ENCODE measurements around the gene RAB11FIP2.
A peak's percentile ranks its signal among the peaks of the same experiment; 100 is the strongest.

RAB11FIP2 gene

GRCh38 chr10:118020365-118020764 is 26.4 kb downstream of the RAB11FIP2 start:
- H3K9ac ChIP-seq (ENCODE audit: insufficient read length, low read depth), result no peak overlapping the region
- H3K4me1 ChIP-seq (ENCODE audit: insufficient read depth, insufficient read length), result no peaks in the 10 kb centered on the region
- TF ChIP-seq ZNF274 (IDR thresholded peaks at IDR 0.05; ENCODE audit: low read depth, low read length) (no peak), YY1 (IDR thresholded peaks at IDR 0.05; ENCODE audit: insufficient read depth, insufficient read length) (no peak), SUZ12 (IDR thresholded peaks at IDR 0.05; ENCODE audit: extremely low read depth, insufficient read depth, insufficient read length) (no peak)
- no peak overlapping the region for H3K4me3 ChIP-seq (ENCODE audit: insufficient read length, low read depth)
- H3K36me3 ChIP-seq (ENCODE audit: insufficient read depth, insufficient read length, low read length), result no peaks in the 10 kb centered on the region
- peak; percentile 9 for DNase-seq (ENCODE audit: low read depth, low spot score)
- no peaks in the 10 kb centered on the region for H3K9me3 ChIP-seq (ENCODE audit: insufficient read depth, low read length)
- no peaks in the 10 kb centered on the region for H3K27me3 ChIP-seq (ENCODE audit: insufficient read depth, insufficient read length)

DNA sequence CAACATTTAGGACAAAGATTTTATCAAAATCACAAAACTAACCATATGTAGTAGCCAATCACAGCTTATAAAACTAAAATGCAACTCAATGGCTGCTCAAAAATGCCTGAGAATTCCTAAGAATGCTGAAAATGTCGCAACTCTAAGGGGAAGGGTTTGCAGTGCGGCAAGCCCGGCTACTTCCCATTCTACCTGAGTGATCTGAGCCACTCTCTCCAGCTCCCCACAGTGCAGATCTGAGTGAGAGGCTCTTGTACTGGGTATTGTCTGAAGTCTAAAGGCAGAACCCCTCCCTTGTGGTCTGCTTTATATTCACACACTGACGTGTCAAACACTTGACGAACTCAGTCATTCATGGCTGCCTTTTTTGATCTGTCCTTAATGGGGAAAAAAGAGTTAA is 28.9 kb downstream of the RAB11FIP2 start:
- no peak overlapping the region for H3K9ac ChIP-seq (ENCODE audit: insufficient read length, low read depth)
- no peaks in the 10 kb centered on the region for H3K9me3 ChIP-seq (ENCODE audit: insufficient read depth, low read length)
- H3K36me3 ChIP-seq (ENCODE audit: insufficient read depth, insufficient read length, low read length), result no peaks in the 10 kb centered on the region
- no peaks in the 10 kb centered on the region for H3K27me3 ChIP-seq (ENCODE audit: insufficient read depth, insufficient read length)
- peak; percentile 6 for DNase-seq (ENCODE audit: low read depth, low spot score)
- TF ChIP-seq ZNF274 (IDR thresholded peaks at IDR 0.05; ENCODE audit: low read depth, low read length) (no peak), YY1 (IDR thresholded peaks at IDR 0.05; ENCODE audit: insufficient read depth, insufficient read length) (no peak), SUZ12 (IDR thresholded peaks at IDR 0.05; ENCODE audit: extremely low read depth, insufficient read depth, insufficient read length) (no peak)
- no peaks in the 10 kb centered on the region for H3K4me1 ChIP-seq (ENCODE audit: insufficient read depth, insufficient read length)
- H3K4me3 ChIP-seq (ENCODE audit: insufficient read length, low read depth), result no peak overlapping the region

DNA sequence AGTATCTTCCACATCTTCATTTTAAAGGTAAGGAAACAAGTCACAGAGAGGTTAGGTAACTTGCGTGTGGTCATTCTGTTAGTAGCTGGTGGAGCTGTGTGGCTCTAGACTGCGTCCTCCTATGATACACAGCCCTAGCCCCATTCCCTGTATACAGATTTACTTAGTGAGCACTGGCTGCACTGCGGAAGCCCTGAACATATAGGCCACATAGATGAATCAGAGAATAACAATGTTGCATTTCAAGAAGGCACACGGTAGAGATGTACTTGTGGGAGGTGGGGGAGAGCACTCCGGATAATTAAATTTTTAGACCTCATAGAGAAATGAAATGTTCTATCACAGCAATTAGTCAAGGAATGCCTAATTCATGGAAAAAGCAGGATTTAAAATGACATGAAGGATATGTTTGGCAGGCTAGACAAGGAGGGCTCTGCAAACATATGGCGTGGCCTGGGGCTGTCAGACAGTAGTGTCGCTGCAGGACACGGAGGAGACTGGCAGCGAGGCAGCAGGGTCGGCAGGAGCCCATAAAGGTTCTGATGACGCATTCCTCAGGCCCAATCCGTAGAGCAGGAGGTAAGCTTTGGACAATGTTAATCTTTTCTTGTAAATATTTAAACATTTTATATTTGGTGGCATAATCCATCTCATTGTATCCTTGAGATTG is 29.5 kb downstream of the RAB11FIP2 start:
- H3K27me3 ChIP-seq (ENCODE audit: insufficient read depth, insufficient read length), result no peaks in the 10 kb centered on the region
- H3K4me3 ChIP-seq (ENCODE audit: insufficient read length, low read depth), result no peak overlapping the region
- TF ChIP-seq YY1 (IDR thresholded peaks at IDR 0.05; ENCODE audit: insufficient read depth, insufficient read length), result no peak
- no peak for TF ChIP-seq ZNF274 (IDR thresholded peaks at IDR 0.05; ENCODE audit: low read depth, low read length)
- TF ChIP-seq SUZ12 (IDR thresholded peaks at IDR 0.05; ENCODE audit: extremely low read depth, insufficient read depth, insufficient read length), result no peak
- no peak for DNase-seq (ENCODE audit: low read depth, low spot score)
- H3K9ac ChIP-seq (ENCODE audit: insufficient read length, low read depth), result no peak overlapping the region
- no peaks in the 10 kb centered on the region for H3K36me3 ChIP-seq (ENCODE audit: insufficient read depth, insufficient read length, low read length)
- no peaks in the 10 kb centered on the region for H3K9me3 ChIP-seq (ENCODE audit: insufficient read depth, low read length)
- no peaks in the 10 kb centered on the region for H3K4me1 ChIP-seq (ENCODE audit: insufficient read depth, insufficient read length)

DNA sequence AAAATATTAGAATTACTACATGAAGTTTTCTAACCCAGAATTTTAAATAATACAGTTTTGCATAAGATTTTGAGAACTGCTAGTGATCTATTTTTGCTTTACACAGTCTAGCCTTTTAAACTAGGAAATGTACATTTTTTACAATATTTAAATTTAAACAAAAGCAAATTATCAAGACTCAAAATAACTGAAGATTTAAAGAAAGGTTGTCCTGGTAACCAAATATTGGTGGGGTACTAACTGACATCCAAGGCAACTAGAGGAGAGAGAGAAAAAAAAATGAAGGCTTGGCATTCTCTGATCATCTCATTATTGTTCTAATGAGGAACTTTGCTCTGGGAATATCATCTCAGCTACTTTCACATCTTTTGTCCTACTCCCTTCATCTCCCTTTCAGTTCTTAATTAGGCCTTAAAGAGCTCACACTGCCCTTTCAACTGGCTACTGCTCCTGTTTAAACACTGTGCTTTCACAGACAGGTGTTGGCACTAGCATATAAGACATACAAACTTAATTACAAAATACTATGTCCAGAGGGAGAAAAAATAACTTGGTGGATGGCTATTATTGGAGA is 33.7 kb downstream of the RAB11FIP2 start:
- Histone ChIP-seq H3K9me3 (ENCODE audit: insufficient read depth, low read length) (no peaks in the 10 kb centered on the region), H3K36me3 (ENCODE audit: insufficient read depth, insufficient read length, low read length) (peaks cover 6% of the 10 kb centered on the region), H3K4me1 (ENCODE audit: insufficient read depth, insufficient read length) (no peaks in the 10 kb centered on the region), H3K27me3 (ENCODE audit: insufficient read depth, insufficient read length) (no peaks in the 10 kb centered on the region), H3K4me3 (ENCODE audit: insufficient read length, low read depth) (no peak overlapping the region), H3K9ac (ENCODE audit: insufficient read length, low read depth) (no peak overlapping the region)
- TF ChIP-seq YY1 (IDR thresholded peaks at IDR 0.05; ENCODE audit: insufficient read depth, insufficient read length) (no peak), ZNF274 (IDR thresholded peaks at IDR 0.05; ENCODE audit: low read depth, low read length) (no peak), SUZ12 (IDR thresholded peaks at IDR 0.05; ENCODE audit: extremely low read depth, insufficient read depth, insufficient read length) (no peak)
- DNase-seq (ENCODE audit: low read depth, low spot score), result no peak

- Histone ChIP-seq H3K9me3 (ENCODE audit: insufficient read depth, low read length) (no peaks in the 10 kb centered on the region), H3K36me3 (ENCODE audit: insufficient read depth, insufficient read length, low read length) (peaks cover 6% of the 10 kb centered on the region), H3K4me1 (ENCODE audit: insufficient read depth, insufficient read length) (no peaks in the 10 kb centered on the region), H3K4me3 (ENCODE audit: insufficient read length, low read depth) (no peak overlapping the region), H3K9ac (ENCODE audit: insufficient read length, low read depth) (no peak overlapping the region), H3K27me3 (ENCODE audit: insufficient read depth, insufficient read length) (no peaks in the 10 kb centered on the region)
- no peak for DNase-seq (ENCODE audit: low read depth, low spot score)
- TF ChIP-seq SUZ12 (IDR thresholded peaks at IDR 0.05; ENCODE audit: extremely low read depth, insufficient read depth, insufficient read length), result no peak
- no peak for TF ChIP-seq ZNF274 (IDR thresholded peaks at IDR 0.05; ENCODE audit: low read depth, low read length)
- no peak for TF ChIP-seq YY1 (IDR thresholded peaks at IDR 0.05; ENCODE audit: insufficient read depth, insufficient read length)
Measured at GRCh38 chr10:118007773-118008172, 39.0 kb downstream of the RAB11FIP2 start.

DNA sequence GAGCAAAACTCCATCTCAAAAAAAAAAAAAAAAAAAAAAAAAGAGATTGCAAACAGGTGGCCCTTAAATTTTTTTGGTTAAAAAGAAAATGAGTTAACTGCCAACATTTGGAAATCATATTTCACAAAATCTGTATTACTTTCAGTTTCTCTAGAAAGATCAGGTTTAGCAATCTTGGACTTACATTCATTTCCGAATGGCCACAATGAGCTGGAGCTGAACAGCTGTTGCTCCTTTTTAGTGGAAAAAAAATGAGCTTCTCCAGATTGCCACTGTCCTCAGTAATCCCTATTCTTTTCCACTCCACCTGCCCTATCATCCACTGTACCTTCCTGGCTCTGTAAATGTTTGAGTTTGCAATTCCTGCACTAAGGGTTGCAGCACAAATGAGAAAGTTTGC is 43.6 kb downstream of the RAB11FIP2 start:
- no peak overlapping the region for H3K9ac ChIP-seq (ENCODE audit: insufficient read length, low read depth)
- TF ChIP-seq ZNF274 (IDR thresholded peaks at IDR 0.05; ENCODE audit: low read depth, low read length) (no peak), YY1 (IDR thresholded peaks at IDR 0.05; ENCODE audit: insufficient read depth, insufficient read length) (no peak), SUZ12 (IDR thresholded peaks at IDR 0.05; ENCODE audit: extremely low read depth, insufficient read depth, insufficient read length) (no peak)
- H3K9me3 ChIP-seq (ENCODE audit: insufficient read depth, low read length), result no peaks in the 10 kb centered on the region
- H3K36me3 ChIP-seq (ENCODE audit: insufficient read depth, insufficient read length, low read length), result no peaks in the 10 kb centered on the region
- DNase-seq (ENCODE audit: low read depth, low spot score), result no peak
- H3K4me1 ChIP-seq (ENCODE audit: insufficient read depth, insufficient read length), result no peaks in the 10 kb centered on the region
- H3K4me3 ChIP-seq (ENCODE audit: insufficient read length, low read depth), result no peak overlapping the region
- H3K27me3 ChIP-seq (ENCODE audit: insufficient read depth, insufficient read length), result no peaks in the 10 kb centered on the region

- no peak overlapping the region for H3K4me3 ChIP-seq (ENCODE audit: insufficient read length, low read depth)
- no peaks in the 10 kb centered on the region for H3K9me3 ChIP-seq (ENCODE audit: insufficient read depth, low read length)
- no peak for DNase-seq (ENCODE audit: low read depth, low spot score)
- H3K36me3 ChIP-seq (ENCODE audit: insufficient read depth, insufficient read length, low read length), result no peaks in the 10 kb centered on the region
- TF ChIP-seq YY1 (IDR thresholded peaks at IDR 0.05; ENCODE audit: insufficient read depth, insufficient read length) (no peak), SUZ12 (IDR thresholded peaks at IDR 0.05; ENCODE audit: extremely low read depth, insufficient read depth, insufficient read length) (no peak), ZNF274 (IDR thresholded peaks at IDR 0.05; ENCODE audit: low read depth, low read length) (no peak)
- no peaks in the 10 kb centered on the region for H3K27me3 ChIP-seq (ENCODE audit: insufficient read depth, insufficient read length)
- no peak overlapping the region for H3K9ac ChIP-seq (ENCODE audit: insufficient read length, low read depth)
- H3K4me1 ChIP-seq (ENCODE audit: insufficient read depth, insufficient read length), result no peaks in the 10 kb centered on the region
Measured at GRCh38 chr10:118002581-118002980, 44.2 kb downstream of the RAB11FIP2 start.

Data from NT2/D1 (cell line).